GM18502 (cell line): ENCODE measurements around the gene LECT2.

Experiments
- ATAC-seq: cut with Tn5 transposase; IDR thresholded peaks from one replicate; pipeline ENCODE4 v1.9.1; 2021; ENCODE audit warnings: mild to moderate bottlenecking; ENCODE audit not compliant: unreplicated experiment, poor library complexity

Gene LECT2

GRCh38 chr5:135942202-135942771, 12.5 kb downstream of the LECT2 start:
- ATAC-seq: no peak

GRCh38 chr5:135941711-135942110, 13.1 kb downstream of the LECT2 start:
- no peak for ATAC-seq

GRCh38 chr5:135937245-135937911, 17.4 kb downstream of the LECT2 start:
- no peak for ATAC-seq

GRCh38 chr5:135934939-135935338, 19.8 kb downstream of the LECT2 start:
- ATAC-seq: no peak

- ATAC-seq: no peak
Measured at GRCh38 chr5:135930949-135931295, 23.9 kb downstream of the LECT2 start.

GRCh38 chr5:135930029-135930948, 24.5 kb downstream of the LECT2 start:
- no peak for ATAC-seq

GRCh38 chr5:135921388-135921787, 33.4 kb downstream of the LECT2 start:
- no peak for ATAC-seq

GRCh38 chr5:135920199-135920598, 34.6 kb downstream of the LECT2 start:
- no peak for ATAC-seq

- ATAC-seq: no peak
Measured at GRCh38 chr5:135916638-135917263, 38.0 kb downstream of the LECT2 start.

GRCh38 chr5:135915466-135916001, 39.2 kb downstream of the LECT2 start:
- no peak for ATAC-seq

GRCh38 chr5:135913713-135914626, 40.8 kb downstream of the LECT2 start:
- no peak for ATAC-seq

- ATAC-seq: no peak
Measured at GRCh38 chr5:135905144-135905543, 49.6 kb downstream of the LECT2 start.

GRCh38 chr5:135901633-135902032, 53.1 kb downstream of the LECT2 start:
- ATAC-seq: no peak

GRCh38 chr5:135900276-135900675, 54.5 kb downstream of the LECT2 start:
- no peak for ATAC-seq

GRCh38 chr5:135898651-135899050, 56.1 kb downstream of the LECT2 start:
- ATAC-seq: no peak
